ENCODE measurements around the gene CDH16.
A peak's percentile ranks its signal among the peaks of the same experiment; 100 is the strongest.
"Not testable (repeated sequence)": the region's sequence is repeated elsewhere in the genome, so short reads cannot be mapped to it uniquely, and the experiment has no call there.

The CDH16 gene

DNA sequence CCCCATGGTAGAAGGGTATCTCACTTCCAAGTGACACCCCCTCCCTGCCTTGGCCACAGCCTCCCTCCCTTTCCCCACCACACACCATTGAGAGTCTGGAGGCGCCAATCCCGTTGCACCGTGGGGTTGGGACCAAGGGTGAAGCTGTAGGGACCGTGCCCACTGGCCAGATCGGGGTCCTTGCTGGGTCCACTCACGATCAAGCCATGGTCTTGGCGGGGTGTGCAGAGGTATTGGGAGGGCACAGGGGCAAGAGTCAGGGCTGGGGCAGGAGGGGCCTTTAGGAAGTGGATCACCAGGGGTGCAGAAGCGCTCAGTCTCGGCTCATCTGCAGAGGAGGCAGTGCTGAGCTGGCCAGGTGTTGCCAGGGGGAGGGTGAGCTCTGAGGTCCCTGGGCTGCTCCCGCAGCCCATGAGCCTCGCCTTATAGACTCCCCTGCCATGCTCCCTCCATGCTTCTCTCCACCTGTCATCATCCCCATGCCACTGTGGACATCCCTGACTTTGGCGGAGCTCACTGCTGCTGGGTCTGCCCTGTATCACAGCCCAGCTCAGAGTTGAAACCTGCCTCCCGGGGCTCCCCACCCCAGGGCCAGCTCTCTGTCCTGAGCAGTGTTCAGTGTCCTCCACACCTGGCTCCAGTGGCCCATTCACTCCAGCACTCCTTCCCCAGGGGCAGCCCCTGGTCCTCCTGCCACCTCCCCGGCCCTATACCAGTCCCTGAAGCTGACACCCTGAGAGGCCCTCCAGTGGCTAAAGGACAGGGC is 8.3 kb downstream of the CDH16 start:
- no peak for DNase-seq

DNA sequence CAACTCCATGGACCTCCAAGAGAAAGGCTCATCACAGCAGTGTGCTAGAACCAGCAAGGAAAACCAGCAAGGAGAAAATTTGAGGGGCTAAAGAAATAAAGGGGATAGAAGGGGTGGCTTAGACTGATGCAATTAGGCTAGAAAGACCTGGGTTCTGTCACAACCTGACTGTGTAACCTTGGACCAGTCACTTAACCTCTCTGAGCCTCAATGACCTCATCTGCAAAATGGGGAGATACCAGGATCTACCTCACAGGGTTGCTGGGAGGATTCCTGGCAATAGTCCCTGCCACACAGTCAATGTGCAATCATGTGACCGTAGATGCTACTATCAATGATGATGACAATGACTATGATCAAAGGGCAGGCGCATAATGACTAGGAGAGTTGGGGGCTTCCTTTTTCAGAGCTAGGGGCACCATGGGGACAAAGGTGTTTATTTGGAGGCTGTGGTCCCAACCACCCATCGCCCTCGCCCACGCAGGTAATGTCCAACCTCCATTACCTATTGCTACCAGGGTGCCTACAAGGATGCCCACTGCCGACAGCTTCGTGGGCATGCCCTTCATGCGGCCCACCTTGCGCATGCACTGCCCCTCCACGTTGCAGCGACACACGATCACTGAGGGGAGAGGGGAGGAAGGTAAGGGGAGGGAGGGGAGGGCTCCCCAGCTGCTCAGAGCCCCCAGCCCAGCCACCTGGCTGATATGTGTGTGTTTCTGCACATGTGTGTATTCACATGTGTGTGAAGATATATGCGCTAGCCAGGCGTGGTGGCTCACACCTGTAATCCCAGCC is 9.7 kb downstream of the CDH16 start:
- no peak for DNase-seq

DNA sequence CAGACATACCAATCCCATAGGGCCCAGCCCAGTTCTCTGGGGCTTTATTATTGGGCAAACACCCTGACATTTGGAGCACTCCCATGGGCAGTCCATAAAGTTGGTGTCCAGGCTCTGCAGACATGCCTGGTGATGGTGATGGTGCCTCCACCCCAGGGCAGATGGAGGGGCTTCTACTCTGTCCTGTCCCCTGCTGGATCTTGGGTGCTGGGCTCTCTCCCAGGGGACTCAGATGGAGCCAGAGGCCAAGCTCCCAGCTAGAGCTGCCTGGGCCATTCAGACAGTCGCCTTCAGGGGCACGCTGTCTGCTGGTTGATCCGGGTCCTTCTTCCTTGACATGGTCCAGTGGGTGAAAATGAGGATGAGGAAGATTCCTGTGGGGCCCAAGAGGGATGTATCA is 10.6 kb downstream of the CDH16 start:
- DNase-seq, result no peak

DNA sequence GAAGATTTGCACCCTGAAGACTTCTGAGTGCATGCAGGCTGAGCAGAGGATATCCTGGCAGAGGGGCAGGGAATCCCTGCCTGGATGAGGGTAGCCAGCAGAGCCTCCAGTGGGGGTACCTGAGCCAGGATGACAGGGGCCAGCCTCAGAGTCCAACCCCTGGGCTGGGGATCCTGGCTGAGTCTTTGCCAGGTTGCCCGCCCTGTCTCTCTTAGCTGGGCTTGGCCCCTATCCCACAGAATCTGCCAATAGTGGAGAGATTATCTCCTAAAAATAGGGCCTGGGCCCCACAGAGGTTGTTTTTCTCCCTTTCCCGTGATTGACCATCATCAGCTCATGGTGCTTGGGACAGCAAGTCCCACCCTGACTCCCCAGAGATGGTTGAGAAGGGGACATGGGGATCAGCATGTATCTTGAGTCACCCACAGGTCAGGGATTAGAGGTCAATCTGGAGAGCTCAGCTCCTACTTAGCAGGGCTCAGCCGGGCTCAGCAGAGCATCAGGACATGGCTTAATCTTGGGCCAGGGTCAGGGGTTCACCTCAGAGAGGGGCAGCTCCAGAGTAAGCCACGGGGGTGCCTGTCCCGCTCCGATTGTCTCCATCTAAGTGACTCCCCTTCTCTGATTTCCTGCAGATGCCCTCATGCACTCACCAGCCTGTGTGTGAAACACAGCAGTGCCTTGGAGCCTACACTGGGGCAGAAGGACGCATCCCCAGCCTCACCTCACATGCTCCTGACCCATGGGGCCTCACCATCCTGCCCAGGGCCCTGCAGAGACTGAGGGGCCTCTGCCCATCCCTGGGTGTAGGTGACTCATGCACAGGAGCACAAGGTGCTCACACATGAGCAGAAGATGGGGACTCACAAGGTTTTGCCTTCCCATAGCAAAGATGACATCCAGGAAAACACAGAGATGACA is 11.5 kb downstream of the CDH16 start:
- DNase-seq, result no peak

DNA sequence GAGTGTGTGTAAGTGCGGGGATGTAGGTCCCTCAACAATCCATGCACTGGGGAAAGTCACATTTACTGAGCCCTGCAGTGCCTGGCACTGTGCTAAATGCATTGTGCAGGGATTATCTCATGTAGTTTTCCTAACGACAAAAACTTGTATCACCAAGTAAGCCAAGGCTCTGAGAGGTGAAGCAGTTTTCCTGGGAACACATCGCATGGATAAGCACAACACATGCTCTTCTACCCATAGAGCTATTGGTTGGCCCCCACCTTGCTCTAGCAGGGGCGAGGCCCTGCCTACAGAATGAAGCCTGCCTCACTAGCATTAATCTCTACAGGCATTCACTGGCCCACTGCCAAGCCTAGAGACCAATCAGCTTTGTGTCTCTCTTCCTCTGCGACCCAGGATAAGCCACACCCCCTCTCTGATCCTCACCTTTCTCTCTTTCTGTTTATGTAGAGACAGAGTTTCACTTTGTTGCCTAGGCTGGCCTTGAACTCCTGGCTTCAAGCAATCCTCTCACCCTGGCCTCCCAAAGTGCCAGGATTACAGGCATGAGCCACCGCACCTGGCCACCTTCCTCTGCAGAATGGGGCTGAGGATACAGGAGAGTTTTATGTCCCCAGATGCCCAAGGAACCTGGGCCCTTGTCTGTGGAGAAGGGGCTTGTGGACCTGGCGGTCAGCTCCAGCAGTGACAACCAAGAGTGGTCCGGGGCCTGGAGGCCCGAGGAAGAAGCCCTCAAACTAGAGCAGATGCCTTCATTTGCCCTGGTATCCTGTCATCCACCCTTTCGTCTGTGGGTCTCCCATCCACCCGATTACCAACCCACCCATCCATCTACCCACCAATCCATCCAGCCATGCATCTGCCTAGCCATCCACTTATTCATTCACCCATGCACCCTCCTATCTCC is 12.8 kb downstream of the CDH16 start:
- DNase-seq, result no peak

DNA sequence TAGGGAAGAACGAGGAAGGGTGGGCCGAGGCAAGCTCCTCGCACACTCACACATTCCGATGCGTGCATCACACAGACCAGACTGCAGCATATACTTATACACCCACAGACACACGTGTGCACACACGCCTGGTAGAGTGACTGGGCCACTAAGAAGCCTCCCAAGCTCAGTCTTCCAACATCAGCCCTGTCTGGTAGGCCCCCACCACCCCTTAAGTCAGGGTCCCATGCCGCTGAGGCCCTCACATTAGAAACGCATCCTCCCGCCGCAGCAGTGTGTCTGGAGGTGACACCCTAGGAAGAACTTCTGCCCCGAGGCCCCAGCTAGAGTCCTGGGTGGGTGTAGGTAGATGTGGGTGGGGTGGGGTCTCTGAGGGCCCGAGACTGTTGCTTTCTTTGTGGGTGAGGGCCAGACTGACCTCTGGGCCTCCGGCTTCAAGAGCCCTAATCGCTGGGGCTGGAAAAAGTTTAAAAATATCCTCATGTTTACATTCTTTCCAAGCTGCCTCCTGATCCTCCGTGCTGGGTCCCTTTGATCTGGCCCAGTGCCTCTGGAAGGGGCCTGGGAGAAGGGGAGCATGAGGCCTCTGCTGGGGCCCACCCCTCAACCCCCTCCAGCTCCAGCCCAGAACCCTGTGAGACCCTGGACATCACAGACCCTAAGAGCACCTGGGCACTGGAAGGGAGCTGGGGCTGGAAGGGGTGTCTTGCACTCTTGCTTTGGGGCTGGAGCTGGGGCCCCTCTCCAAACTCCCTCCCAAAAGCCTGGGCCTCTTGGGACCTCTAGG is 13.6 kb downstream of the CDH16 start:
- no peak for DNase-seq

DNA sequence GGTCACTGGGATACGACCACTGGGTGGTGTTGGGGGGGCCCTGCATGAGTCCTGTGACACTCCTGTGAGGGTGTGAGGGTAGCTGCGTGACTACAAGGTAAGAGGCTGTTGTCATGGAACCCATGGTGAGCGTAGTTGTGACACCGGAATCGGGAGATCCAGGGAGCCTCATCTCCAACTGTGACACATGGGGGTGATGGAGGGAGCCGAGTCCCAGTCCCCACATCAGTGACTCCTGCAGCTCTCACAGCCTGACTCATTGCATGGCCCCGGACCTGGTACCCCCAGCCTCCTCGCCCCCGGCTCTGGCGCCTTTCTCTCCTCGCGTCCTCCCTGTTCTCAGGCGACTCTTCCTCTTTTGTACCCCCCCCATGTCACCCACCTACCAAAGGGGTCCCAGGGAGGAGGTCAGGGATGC is 14.2 kb downstream of the CDH16 start:
- no peak for DNase-seq

DNA sequence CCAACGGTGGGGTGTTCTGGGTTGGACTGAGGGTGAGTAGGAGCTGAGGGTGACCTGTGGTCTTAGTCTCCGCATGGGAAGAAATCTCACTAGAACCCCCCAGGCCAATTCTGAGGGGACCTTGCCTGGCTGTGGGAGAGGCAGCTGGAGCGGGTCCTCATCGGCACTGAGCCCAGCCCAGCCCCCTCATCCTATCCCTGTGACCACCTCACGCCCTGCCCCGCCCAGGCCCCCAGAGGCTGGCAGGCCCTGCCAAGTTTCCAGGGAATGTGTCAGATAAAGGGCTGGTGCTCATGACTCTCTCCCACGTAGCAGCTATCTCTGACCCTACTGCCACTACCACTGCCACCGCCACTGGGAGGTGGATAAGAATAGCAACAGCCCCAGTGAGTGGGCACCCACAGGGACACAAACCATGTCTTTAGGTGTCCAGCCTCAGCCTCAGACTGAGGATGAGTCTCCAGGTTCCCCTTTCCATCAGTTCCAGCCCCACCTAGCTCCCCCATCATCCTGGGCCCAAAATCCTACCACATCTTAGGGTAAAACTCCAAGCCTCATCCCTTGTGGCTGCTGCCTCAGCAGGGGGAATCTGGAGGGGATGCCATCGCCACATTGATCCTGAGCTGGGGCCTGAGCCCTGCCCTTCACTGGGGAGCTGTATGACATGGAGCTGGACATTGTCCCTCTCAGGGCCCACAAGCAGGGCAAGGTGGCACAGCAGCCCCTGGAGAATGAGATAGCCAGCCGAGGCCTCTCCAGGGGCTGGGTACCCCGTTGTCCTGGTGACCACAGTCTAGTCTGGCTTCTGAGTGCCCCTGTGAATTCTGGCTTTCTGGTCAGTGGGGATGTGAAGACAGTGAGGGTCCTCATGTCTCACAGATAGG is 14.9 kb downstream of the CDH16 start:
- no peak for DNase-seq

DNA sequence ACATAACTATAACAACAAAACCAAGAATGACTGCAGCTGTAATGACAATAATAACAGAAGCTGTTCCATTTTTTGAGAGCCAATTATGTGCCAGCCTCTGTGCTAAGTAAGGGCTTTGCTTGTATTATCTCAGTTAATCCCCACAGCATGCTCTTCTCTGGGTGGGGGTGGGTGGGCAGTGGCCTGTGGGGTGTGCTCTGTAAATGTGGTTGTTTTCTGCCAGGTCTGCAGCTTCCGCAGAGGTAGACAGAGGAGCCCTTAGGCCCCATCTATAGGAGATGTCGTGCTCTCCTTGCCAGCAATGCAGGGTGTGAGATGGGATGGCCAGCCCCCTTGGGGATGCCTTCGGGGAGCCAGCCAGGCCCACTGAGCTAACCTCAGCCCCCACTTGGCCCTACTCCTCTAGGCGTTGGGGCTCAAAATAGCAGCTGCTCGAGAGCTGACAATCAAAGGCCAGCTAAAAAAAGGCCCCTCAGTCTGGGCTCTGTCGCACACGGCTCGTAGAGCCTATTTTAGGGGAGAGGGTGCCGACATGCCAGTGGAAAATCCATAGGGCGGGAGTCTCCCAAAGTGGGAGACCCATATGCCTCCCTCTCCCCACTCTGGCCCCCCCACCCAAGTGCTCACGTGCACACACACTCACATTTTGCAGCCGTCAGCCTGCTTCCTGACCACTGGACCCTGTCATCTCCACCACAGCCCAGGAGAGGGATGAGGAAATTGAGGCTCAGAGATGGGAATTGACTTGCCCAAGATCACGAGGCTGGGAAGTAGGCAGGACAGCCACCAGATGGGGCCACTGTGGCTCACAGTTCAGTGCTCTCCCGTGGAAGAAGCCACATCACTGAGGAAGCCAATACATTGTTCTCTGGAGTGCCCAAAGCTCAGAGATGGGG is 15.8 kb downstream of the CDH16 start:
- no peak for DNase-seq

DNA sequence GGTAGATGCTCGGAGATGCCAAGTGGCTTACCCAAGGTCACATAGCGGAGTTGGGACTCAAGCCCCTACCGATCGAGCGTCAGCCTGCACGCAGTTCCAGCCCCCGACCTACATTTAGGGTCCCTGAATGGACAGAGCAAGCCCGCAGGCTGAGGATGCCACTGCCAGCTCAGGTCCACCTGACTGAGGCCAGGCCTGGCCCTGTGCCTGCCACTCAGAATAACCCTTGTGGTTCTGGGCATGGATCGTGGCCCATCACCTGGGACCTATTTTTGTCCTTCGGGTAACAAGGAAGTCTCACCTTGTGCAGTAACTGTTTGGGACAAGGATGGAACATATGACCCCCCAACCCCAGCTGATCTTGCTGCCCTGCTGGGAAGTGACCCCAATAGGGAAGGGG is 17.1 kb downstream of the CDH16 start:
- DNase-seq, result no peak

DNA sequence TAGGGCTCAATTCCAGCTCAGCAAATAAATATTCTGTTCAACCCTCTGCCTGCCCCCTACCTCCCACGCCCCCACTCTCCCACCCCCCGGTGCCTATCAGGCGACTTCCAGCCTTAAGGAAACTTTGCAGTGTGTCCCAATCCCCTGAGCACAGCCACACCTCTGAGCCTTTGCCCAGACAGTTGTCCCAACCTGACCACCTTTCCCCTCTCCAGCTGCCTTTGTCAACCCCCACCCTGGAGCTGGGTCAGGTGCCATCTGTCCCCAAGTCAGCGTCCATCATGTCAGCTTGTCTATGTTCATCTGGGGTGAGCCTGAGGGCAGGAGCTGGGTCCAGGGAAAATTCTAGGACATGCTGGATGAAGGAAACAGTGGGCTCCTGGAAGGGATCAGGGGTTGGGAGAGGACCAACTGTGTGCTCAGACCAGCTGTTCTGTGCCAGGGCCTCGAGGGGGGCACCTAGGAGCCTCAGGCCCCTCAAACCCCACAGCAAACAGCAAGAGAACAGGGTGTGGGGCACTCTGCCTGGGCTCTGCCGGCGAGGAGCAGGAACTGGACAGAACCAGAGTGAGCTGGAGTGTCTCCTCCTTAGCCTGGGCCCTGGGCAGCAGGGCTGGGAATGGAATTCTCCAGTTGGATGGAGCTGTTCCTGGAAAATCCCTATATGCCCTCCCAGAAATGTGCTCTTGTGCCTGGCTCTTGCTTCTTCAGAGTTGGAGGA is 17.8 kb downstream of the CDH16 start:
- no peak for DNase-seq

DNA sequence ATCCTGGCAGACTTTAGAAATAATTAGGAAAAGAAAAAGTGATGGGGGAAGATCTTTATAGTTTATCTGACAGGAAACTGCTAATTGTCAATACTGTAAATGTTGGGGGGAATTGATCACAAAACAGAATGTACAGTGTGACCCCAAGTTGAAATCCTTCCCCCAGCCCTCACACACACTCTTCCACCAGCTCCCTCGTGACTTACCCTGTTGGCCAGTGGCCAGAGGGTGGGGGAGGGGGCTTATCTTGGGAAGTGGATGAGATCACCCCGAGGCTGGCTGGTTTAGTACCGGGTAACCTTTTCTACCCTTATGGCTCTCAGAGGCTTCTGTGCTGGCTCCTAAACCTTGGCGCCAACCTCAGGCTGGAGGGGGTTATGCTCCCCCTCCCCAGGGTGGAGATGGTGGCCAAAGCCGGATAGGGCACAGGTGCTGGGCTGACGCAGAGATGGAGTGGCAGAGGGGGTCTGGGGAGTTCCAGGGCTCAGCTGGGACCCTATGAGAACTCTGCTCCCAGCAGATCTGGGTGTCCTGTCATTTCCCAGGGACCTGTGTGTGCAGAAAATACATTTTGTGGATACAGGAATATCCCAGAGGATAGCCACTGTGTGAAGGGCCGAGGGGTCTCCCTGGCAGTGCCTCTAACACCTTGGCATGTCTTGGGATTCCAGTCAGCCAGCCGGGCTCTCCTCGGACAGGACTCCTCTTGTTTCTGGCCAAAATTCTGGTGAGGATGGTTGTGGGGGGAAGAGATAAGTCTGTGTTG is 18.6 kb downstream of the CDH16 start:
- peak; percentile 39 for DNase-seq

DNA sequence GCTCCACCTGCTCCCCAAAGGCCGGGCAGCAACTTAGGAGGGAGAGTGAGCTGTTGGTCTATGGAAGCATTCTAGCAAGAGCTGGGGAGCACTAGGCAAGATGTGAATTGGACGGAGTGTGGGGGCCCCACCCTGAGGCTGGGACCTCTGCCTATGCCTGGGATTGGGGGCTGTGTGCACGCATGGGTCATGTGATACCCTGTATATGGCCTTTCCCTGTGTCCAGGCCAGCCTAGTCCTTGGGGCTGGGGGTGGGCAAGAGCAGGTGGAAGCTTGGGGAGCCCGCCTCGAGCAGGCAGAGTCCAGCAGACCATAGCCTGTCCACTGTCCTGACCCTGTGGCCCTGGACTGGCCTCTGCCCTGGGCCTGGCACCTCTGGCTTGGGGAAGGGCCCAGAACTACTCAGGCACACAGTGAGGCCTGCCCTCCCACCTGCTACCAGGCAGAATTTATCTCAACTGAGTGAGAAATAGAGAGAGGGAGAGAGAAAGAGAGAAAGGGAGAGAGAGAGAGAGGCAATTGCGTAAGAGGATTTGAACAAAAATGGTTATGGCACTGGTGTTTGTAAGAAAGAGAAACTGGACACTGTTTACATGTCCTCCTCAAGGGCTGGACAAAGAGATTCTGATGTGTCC is 19.3 kb downstream of the CDH16 start:
- DNase-seq, result peak; percentile 8

DNA sequence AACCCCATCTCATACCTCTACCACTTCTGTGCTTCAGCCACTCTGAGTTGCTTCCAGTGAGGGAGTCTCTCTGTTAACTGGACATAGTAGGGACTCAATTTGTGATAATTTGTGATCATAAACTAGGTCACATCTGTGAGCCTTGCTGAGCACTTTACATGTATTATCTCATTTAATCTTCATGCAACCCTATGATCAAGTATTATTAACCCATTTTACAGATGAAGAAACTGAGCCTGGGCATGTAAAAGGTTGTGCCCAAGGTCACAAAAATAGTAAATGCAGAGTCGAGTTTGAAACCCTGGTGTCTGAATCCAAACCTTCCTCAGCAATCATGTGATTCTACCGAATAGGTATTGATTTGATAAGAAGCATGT is 19.8 kb downstream of the CDH16 start:
- no peak for DNase-seq

DNA sequence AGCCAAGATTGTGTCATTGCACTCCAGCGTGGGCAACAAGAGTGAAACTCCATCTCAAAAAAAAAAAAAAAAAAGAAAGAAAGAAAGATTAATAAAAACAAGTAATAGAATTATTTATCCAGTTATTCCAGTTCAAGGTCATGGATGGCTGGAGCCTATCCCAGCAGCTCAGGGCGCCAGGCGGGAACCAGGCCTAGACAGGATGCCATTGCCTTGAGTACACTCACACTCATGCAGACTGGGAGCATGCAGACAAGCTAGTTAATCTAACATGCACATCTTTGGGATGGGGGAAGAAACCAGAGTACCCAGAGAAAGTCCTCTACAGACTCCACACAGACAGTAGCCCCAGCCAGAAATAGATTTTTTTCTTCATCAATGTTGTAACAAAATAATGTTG is 20.5 kb downstream of the CDH16 start:
- no peak for DNase-seq

DNA sequence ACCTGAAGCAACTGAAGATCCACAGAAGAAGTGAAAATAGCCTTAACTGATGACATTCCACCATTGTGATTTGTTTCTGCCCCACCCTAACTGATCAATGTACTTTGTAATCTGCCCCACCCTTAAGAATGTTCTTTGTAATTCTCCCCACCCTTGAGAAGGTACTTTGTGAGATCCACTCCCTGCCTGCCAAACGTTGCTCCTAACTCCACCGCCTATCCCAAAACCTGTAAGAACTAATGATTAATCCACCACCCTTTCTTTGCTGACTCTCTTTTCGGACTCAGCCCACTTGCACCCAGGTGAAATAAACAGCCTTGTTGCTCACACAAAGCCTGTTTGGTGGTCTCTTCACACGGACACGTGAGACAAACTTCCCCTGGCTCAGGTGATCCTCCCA is 22.0 kb downstream of the CDH16 start:
- not testable (repeated sequence) for DNase-seq

DNA sequence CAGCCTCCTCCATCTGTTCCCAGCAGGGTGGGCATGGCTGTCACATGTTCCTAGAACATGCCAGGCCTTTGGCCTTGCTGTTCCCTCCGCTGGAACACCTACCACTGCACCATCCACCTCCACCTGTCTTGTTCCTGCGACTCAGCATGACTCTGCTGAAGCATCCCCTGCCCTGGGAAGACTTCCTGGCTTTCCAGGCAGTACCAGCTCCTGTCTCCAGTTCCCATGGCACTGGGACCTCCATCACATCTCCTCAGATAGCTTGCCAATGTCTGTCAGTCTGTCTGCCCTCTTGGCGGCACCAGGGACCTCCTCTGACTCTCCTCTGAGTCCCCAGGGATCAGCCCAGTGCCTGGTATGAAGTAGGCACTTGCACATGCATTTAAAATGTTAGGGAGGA is 22.7 kb downstream of the CDH16 start:
- no peak for DNase-seq

DNA sequence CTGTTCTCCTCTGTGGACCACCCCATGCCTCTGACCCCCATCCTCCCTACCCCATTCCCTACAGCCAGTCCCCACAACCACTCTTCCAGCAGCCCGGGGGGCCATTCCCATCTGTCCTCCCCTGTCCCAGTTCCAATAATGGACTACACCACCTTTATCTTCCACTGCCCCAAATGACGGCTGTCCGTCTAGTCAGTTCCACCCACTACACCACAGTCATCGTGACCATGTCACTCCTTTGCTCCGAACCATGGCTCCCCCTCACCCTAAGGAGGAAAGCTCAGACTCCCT is 23.1 kb downstream of the CDH16 start:
- no peak for DNase-seq
